Astrocyte (in vitro differentiated cells and primary cell): ENCODE data around the gene SEPTIN3. TPM values are rescaled to one million over a fixed set of nuclear protein-coding genes. Genes with fewer than 3 reads are reported as not detected.

ENCODE experiments used
- DNase-seq: peaks from one replicate; pipeline ENCODE4 v3.0.0-alpha.2; 2010; ENCODE audit warnings: low read depth
- FAIRE-seq: peaks from 2 replicates; lab custom pipeline; 2011; peaks lifted over from hg19 to GRCh38; lab: Jason Lieb, UNC
- H2AFZ ChIP-seq: 2 replicates; pipeline ENCODE4 v1.6.0; 2012; ENCODE audit warnings: low read depth, low read length, inconsistent platforms
- H3K27ac ChIP-seq: 2 replicates; pipeline ENCODE4 v1.5.1; 2011; ENCODE audit warnings: low read depth, low read length, inconsistent platforms
- H3K27me3 ChIP-seq: 2 replicates; pipeline ENCODE4 v1.6.0; 2011; ENCODE audit warnings: low read length, inconsistent platforms; ENCODE audit not compliant: insufficient read depth
- H3K36me3 ChIP-seq: 2 replicates; pipeline ENCODE4 v1.5.1; 2011; ENCODE audit warnings: low read length, inconsistent platforms; ENCODE audit not compliant: insufficient read depth
- H3K4me1 ChIP-seq: 2 replicates; pipeline ENCODE4 v1.5.1; 2011; ENCODE audit warnings: low read length, inconsistent platforms; ENCODE audit not compliant: insufficient read depth
- H3K4me2 ChIP-seq: 2 replicates; pipeline ENCODE4 v1.6.0; 2012; ENCODE audit warnings: low read length, inconsistent platforms
- H3K4me3 ChIP-seq: 2 replicates; pipeline ENCODE4 v1.5.1; 2011; ENCODE audit warnings: low read depth, mild to moderate bottlenecking, low read length, inconsistent platforms; ENCODE audit not compliant: insufficient read depth
- H3K79me2 ChIP-seq: 2 replicates; pipeline ENCODE4 v1.6.0; 2012; ENCODE audit warnings: mild to moderate bottlenecking, low read length, inconsistent platforms; ENCODE audit not compliant: insufficient read depth
- H3K9ac ChIP-seq: 2 replicates; pipeline ENCODE4 v1.6.0; 2012; ENCODE audit warnings: mild to moderate bottlenecking, low read length, inconsistent platforms
- H3K9me3 ChIP-seq: 2 replicates; pipeline ENCODE4 v1.5.1; 2012; ENCODE audit warnings: low read depth, mild to moderate bottlenecking, low read length, inconsistent platforms; ENCODE audit not compliant: insufficient read depth
- H4K20me1 ChIP-seq: 2 replicates; pipeline ENCODE4 v1.6.0; 2012; ENCODE audit warnings: low read length, inconsistent platforms; ENCODE audit not compliant: insufficient read depth
- H3K27ac Mint-ChIP-seq: one replicate; pipeline ENCODE4 v1.8.0; 2021; ENCODE audit warnings: mild to moderate bottlenecking, mixed read lengths; ENCODE audit not compliant: unreplicated experiment
- H3K27me3 Mint-ChIP-seq: one replicate; pipeline ENCODE4 v1.8.0; 2021; ENCODE audit warnings: low read depth, mixed read lengths; ENCODE audit not compliant: unreplicated experiment
- H3K36me3 Mint-ChIP-seq: one replicate; pipeline ENCODE4 v1.8.0; 2021; ENCODE audit warnings: low read depth, mixed read lengths; ENCODE audit not compliant: unreplicated experiment
- H3K4me1 Mint-ChIP-seq: one replicate; pipeline ENCODE4 v1.8.0; 2021; ENCODE audit warnings: low read depth, mixed read lengths; ENCODE audit not compliant: unreplicated experiment
- H3K4me3 Mint-ChIP-seq: one replicate; pipeline ENCODE4 v1.8.0; 2021; ENCODE audit warnings: mild to moderate bottlenecking, moderate library complexity, mixed read lengths; ENCODE audit not compliant: unreplicated experiment
- H3K9me3 Mint-ChIP-seq: one replicate; pipeline ENCODE4 v1.8.0; 2021; ENCODE audit warnings: mild to moderate bottlenecking, mixed read lengths; ENCODE audit not compliant: unreplicated experiment
- EZH2 ChIP-seq: IDR thresholded peaks from 2 replicates; pipeline ENCODE4 v1.6.1; 2012; ENCODE audit warnings: mild to moderate bottlenecking, low read length, inconsistent platforms; ENCODE audit not compliant: insufficient read depth
- total RNA-seq: library from RNA; stranded (reverse); gene quantifications from 2 replicates; pipeline ENCODE4 v1.2.1, GENCODE V29; 2021
- TF ChIP-seq, protein P1 (sequence below): IDR thresholded peaks from 2 replicates; pipeline ENCODE4 v1.5.1; 2011; ENCODE audit warnings: low read depth, mild to moderate bottlenecking, inconsistent platforms, low read length, moderate library complexity; ENCODE audit not compliant: insufficient read depth

SEPTIN3 gene
- total RNA-seq, 1 donor from 2014 or later = 0.52 TPM

DNA sequence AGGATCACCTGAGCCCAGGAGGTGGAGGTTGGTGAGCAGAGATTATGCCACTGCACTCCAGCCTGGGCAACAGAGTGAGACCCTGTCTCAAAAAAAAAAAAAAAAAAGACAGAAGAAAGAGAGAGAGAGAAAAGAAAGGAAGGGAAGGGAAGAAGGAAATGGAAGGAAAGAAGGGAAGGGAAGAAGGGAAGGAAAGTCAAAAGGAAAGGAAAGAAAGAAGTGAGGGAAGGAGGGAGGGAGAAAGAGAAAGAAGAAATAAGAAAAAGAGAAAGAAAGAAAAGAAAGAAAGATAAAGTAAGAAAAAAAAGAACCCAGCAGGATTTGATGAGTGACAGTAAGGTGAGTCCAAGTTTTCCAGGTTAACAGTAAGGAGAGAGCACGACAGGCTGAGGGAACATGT, 49.0 kb downstream of the SEPTIN3 start:
- no peaks in the 10 kb centered on the region for H3K9me3 ChIP-seq
- H3K36me3 Mint-ChIP-seq = no peaks in the 10 kb centered on the region
- FAIRE-seq (no peak), DNase-seq (no peak)
- no peak overlapping the region for H3K4me3 ChIP-seq
- no peaks in the 10 kb centered on the region for H3K36me3 ChIP-seq
- H3K79me2 ChIP-seq = no peaks in the 10 kb centered on the region
- H3K27me3 Mint-ChIP-seq = peaks cover 16% of the 10 kb centered on the region
- no peak overlapping the region for H3K4me2 ChIP-seq
- no peak overlapping the region for H3K27ac Mint-ChIP-seq
- no peaks in the 10 kb centered on the region for H3K4me1 Mint-ChIP-seq
- TF ChIP-seq EZH2 = no peak
- TF ChIP-seq, protein P1, sequence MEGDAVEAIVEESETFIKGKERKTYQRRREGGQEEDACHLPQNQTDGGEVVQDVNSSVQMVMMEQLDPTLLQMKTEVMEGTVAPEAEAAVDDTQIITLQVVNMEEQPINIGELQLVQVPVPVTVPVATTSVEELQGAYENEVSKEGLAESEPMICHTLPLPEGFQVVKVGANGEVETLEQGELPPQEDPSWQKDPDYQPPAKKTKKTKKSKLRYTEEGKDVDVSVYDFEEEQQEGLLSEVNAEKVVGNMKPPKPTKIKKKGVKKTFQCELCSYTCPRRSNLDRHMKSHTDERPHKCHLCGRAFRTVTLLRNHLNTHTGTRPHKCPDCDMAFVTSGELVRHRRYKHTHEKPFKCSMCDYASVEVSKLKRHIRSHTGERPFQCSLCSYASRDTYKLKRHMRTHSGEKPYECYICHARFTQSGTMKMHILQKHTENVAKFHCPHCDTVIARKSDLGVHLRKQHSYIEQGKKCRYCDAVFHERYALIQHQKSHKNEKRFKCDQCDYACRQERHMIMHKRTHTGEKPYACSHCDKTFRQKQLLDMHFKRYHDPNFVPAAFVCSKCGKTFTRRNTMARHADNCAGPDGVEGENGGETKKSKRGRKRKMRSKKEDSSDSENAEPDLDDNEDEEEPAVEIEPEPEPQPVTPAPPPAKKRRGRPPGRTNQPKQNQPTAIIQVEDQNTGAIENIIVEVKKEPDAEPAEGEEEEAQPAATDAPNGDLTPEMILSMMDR = no peak
- H3K27me3 ChIP-seq = peaks cover 10% of the 10 kb centered on the region
- H3K9ac ChIP-seq = no peak overlapping the region
- no peak overlapping the region for H3K27ac ChIP-seq
- H3K4me3 Mint-ChIP-seq = no peak overlapping the region
- H4K20me1 ChIP-seq = no peaks in the 10 kb centered on the region
- no peaks in the 10 kb centered on the region for H3K4me1 ChIP-seq
- H2AFZ ChIP-seq = no peak overlapping the region
- no peaks in the 10 kb centered on the region for H3K9me3 Mint-ChIP-seq

Other genes with a start within 250 kb of the SEPTIN3 start
- gene CCDC134, start 168.8 kb upstream of the SEPTIN3 start, total RNA-seq = 7.7 and 11.3 TPM in 2 replicates
- gene SREBF2, start 136.3 kb upstream of the SEPTIN3 start, total RNA-seq = 72.5 and 83.9 TPM in 2 replicates
- gene SHISA8, start 54.4 kb upstream of the SEPTIN3 start, total RNA-seq = not detected in 2 replicates
- 0.12 TPM in 1 of 2 replicates, not detected in the other for gene TNFRSF13C, start 42.6 kb upstream of the SEPTIN3 start, total RNA-seq
- gene CENPM, start 22.3 kb upstream of the SEPTIN3 start, total RNA-seq = 0.84 and 2.0 TPM in 2 replicates
- not detected in 2 replicates for gene WBP2NL, start 29.3 kb downstream of the SEPTIN3 start, total RNA-seq
- gene NAGA, start 101.4 kb downstream of the SEPTIN3 start, total RNA-seq = 8.9 TPM in 2 replicates
- 0.12 and 0.18 TPM in 2 replicates for gene PHETA2, start 104.8 kb downstream of the SEPTIN3 start, total RNA-seq
- 29.3 and 31.1 TPM in 2 replicates for gene SMDT1, start 110.3 kb downstream of the SEPTIN3 start, total RNA-seq
- 58.6 and 58.7 TPM in 2 replicates for gene NDUFA6, start 121.3 kb downstream of the SEPTIN3 start, total RNA-seq
- 0.82 and 0.91 TPM in 2 replicates for gene CYP2D6, start 161.4 kb downstream of the SEPTIN3 start, total RNA-seq